Measurements from ENCODE around the gene MTMR12.

- TF ChIP-seq CTCF (conservative IDR thresholded peaks at IDR 0.05; ENCODE audit: low read depth, low read length): no peak
- TF ChIP-seq MXI1 (IDR thresholded peaks at IDR 0.05; ENCODE audit: borderline replicate concordance, low read depth, low read length): no peak
- TF ChIP-seq RFX5 (IDR thresholded peaks at IDR 0.05; ENCODE audit: low read depth, low read length): no peak
These were observed 19.6 kb upstream of the MTMR12 start for GRCh38 chr5:32332361-32332760.

Data from IMR-90 (cell line).